ENCODE results near the gene LDLRAD4.

DNA sequence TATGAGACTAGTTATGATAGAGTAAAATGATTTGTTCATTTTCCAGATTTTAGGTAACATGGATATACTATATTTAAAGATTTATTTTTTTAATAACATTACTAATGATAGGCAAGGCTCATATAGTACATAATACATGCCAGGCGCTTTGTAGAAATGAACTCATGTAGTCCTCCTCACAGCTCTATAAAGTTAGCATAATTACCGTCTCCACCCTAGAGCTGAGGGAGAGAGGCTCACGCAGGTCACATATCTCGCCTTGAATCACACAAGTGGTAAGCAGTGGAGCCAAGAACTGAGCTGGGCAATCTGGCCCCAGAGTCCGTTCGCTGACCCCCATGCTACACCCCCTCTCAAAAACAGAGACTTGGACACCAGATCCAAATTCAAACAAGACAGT is 285.3 kb downstream of the LDLRAD4 start:
- TF ChIP-seq EP300 (IDR thresholded peaks at IDR 0.05), result no peak
- TF ChIP-seq, protein P1, sequence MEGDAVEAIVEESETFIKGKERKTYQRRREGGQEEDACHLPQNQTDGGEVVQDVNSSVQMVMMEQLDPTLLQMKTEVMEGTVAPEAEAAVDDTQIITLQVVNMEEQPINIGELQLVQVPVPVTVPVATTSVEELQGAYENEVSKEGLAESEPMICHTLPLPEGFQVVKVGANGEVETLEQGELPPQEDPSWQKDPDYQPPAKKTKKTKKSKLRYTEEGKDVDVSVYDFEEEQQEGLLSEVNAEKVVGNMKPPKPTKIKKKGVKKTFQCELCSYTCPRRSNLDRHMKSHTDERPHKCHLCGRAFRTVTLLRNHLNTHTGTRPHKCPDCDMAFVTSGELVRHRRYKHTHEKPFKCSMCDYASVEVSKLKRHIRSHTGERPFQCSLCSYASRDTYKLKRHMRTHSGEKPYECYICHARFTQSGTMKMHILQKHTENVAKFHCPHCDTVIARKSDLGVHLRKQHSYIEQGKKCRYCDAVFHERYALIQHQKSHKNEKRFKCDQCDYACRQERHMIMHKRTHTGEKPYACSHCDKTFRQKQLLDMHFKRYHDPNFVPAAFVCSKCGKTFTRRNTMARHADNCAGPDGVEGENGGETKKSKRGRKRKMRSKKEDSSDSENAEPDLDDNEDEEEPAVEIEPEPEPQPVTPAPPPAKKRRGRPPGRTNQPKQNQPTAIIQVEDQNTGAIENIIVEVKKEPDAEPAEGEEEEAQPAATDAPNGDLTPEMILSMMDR (IDR thresholded peaks at IDR 0.05), result no peak
- no peak for TF ChIP-seq POLR2AphosphoS5 (IDR thresholded peaks at IDR 0.05)
